NCI-H82 treated with DMSO at 0.1 percent for 48 hours (cell line): ENCODE data around the gene KLF14.
A peak's percentile ranks its signal among the peaks of the same experiment; 100 is the strongest.
"Not testable (repeated sequence)": the region's sequence is repeated elsewhere in the genome, so short reads cannot be mapped to it uniquely, and the experiment has no call there.

Experiments used
- DNase-seq: peaks from one replicate; lab custom pipeline; 2025; ENCODE audit not compliant: unreplicated experiment; lab: John Stamatoyannopoulos, UW

Gene KLF14

GRCh38 chr7:130733931-130734814, at the start of gene KLF14:
KLF14 (minus strand) TSS chr7:130734207; CDS start chr7:130734033, 174 bp downstream.
- no peak for DNase-seq

DNA sequence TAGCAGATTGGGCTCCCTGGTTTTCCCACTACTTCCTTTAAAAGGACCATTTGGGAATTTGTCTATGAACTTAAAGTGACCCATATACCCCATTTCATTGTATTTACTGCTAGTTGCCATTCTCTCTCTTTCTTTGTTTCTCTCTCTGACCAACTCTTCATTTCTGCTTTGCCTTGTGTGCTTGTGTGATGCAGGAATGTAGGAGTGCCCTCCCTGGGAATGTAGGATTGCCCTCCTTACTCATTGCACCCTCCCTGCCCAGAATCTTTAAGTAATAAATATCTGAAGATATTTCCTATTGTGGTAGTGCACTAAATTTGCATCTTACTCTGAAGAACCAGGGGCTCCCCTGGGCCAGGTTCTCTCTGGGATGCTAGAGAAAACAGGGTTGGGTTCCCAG, 47.3 kb upstream of the KLF14 start:
- no peak for DNase-seq

DNA sequence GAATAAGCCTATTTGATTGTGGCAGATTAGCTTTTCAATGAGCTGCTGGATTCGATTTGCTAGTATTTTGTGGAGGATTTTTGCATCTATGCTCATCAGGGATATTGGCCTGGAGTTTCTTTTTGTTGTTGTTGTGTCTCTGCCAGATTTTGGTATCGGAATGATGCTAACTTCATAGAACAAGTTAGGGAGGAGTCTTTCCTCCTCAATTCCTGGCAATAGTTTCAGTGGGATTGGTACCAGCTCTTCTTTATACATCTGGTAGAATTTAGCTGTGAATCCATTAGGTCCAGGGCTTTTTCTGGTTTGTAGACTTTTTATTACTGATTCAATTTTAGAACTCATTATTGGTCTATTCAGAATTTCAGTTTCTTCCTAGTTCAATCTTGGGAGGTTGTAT, 43.4 kb upstream of the KLF14 start:
- no peak for DNase-seq

DNA sequence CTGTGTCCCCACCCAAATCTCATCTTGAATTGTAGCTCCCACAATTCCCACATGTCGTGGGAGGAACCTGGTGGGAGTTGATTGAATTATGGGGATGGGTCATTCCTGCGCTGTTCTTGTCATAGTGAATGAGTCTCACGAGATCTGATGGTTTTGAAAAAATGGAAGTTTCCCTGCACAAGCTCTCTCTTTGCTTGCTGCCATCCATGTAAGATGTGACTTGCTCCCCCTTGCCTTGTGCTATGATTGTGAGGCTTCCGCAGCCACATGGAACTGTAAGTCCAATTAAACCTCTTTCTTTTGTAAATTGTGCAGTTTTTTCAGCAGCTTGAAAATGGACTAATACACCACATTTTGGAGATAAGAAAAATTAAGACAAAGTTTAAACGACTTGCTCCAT, 38.4 kb upstream of the KLF14 start:
- DNase-seq, result not testable (repeated sequence)

- DNase-seq, result no peak
Observed at GRCh38 chr7:130768854-130769253, 34.8 kb upstream of the KLF14 start.

DNA sequence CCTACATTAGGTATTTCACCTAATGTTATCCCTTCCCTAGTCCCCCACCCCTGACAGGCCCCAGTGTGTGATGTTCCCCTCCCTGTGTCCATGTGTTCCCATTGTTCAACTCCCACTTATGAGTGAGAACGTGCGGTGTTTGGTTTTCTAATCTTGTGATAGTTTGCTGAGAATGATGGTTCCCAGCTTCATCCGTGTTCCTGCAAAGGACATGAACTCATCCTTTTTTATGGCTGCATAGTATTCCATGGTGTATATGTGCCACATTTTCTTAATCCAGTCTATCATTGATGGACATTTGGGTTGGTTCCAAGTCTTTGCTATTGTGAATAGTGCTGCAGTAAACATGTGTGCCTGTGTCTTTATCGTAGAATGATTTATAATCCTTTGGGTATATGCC, 30.6 kb upstream of the KLF14 start:
- DNase-seq, result not testable (repeated sequence)

DNA sequence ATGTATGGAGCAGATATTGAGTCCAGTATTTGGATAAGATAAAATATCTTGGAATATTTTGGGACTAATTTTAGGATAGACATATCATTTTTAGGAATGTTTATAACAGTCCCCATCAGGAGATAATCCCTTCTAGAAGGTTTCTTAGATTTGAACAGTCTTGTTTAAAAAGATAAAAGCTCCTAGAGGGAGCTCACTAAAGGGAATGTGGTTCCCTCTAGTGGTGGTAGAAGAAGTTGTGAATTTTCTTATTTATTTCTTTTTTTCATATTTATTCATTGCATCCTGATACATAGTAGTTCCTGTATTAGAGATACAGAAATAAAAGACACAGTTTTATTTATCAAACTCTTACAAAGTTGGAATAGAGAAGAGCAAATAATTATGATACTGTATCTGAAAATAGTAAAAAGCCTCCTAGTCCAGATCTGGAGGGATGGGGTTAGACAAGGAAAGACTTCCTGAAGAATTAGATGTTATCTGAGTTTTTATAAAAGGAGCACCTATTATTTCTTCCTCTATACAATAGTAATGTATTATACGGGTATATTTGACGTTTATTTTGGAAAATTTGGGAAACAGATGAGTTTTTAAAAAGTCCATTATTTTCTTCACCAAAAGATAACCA, 24.5 kb upstream of the KLF14 start:
- DNase-seq, result peak; percentile 19

DNA sequence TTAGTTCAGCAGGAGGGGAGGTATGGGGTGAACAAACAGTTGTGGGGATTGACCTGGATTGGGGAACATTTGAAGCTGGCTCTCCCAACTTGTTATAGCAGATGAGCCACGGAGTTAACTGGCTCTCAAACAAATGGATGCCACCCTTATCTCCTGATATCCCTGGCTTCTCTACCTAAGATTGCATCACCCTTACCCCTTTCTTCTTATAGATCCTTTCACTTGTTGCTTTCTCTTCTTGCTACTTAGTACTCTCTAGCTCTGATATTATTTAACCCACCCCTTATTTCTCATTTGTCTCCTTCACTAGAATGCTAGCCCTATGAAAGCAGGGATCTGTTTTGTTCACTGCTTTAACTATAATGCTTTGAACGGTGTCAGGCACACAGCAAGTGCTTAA, 22.3 kb upstream of the KLF14 start:
- no peak for DNase-seq

- no peak for DNase-seq
Observed at GRCh38 chr7:130752424-130752823, 18.4 kb upstream of the KLF14 start.

- no peak for DNase-seq
Observed at GRCh38 chr7:130750755-130751154, 16.7 kb upstream of the KLF14 start.

DNA sequence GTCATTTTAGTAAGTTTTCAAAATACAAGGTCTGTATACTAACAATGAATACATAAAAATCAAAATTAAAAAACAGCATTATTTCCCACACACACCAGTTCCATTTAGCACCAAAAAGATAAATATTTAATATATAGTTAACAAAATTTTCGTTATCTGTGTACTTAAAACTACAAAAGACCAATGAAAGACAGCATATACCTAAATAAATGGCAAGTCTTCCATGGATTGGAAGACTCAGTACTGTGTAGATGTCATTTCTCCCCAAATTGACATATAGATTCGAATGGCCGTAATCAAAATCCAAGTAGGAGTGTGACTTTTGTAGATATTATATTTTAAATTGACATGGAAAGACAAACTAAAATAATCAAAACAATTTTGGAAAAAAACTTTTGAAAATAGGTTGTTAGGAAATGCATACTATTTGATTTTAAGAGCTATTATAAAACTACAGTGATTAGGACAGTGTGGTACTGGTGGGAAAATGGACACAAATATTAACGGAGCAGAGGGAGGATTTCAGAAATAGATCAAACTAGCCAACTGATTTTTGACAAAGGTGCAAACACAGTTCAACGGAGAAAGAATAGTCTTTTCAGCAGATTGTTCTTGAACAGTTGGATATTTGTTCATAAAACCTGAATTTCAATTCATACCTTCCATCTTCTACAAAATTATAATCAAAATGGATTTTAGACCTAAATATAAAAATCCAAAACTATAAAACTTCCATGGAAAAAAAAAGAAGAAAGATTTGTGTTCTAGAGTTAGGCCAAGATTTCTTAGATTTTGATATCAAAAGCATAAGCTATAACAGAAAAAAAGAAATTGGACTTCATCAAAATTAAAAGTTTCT, 14.8 kb upstream of the KLF14 start:
- DNase-seq, result no peak

GRCh38 chr7:130741331-130741995, 7.5 kb upstream of the KLF14 start:
- peak; percentile 41 for DNase-seq

DNA sequence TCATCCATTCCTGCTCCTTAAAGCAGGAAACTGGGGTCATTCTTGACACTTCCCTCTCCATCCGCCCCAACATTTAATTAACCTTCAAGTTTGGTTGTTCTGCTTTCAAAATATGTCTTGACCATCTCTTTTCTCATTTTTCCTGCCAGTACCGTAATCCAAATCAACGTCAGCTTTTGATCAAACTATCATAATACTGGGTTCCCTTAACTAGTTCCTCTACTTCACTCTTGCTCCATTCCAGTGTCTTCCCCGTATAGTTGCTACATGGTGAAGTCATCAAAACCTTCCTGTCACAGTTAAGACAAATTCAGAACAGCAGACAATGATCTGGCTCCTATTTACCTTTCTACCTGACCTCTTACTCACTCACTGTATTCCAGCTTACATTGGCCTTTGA, 6.6 kb upstream of the KLF14 start:
- DNase-seq, result no peak

DNA sequence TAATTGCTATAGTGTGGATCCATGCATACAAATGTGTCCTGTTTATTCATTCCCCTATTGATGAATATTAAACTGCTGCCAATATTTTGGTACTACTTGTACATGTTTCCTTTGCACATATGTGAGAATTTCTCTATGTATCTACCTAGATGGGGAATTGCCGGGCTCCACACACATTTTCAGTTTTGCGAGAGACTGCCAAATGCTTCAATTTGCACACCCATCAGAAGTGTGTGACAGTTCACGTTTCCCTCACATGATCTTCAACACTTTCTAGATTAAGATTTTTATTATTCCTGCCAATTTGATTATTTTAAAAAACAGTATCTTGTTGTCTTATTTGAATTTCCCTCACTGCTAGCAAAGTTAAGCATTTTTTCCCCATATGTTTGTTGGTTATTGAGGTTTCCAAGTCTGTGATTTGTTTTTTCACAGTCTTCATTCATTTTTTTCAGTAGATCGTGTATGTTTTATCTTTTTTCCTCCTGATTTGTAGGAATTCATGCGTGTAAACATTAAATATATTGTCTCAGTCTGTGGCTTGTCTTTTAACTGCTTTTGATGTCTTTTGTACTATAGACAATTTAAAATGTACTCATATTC, 2.4 kb upstream of the KLF14 start:
- no peak for DNase-seq

DNA sequence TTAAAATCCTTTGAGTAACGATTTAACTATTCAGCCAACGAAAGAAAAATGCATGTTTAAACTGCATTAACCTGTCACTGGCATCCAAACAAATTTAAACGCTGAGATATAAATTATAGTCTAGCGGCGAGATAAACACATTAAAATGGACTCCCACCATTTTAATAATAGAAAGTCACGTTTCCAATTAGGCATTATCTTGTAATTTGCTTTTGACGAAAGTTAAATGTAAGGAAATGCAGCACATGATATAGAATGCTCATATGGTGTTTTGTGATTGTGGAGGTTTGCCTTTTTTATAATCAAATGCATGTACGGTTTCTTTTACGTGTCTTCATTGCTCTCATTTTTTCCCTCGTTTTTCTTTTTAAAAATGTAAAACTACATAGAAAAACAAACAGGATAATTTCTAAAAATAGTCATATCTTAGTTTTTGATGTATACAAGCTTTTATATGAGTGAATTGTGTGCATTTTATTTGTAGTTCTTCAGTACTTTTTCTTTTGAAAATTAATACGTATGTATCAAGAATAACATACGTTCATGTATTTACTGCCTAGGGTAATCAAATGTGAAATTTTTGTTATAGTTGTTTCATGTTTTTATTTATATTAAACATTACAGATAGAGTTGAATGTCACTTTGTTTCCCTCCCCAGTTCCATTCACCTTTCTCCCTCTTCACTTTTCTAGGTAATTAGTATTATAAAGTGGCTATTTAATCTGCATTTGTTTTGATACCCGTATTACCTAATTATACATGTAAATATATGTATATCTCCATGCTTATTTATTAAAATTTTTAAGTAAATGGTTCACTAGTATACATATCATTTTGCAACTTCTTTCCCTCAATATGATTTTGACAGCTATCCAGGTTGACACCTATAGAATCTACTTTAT, 1.1 kb upstream of the KLF14 start:
- no peak for DNase-seq

DNA sequence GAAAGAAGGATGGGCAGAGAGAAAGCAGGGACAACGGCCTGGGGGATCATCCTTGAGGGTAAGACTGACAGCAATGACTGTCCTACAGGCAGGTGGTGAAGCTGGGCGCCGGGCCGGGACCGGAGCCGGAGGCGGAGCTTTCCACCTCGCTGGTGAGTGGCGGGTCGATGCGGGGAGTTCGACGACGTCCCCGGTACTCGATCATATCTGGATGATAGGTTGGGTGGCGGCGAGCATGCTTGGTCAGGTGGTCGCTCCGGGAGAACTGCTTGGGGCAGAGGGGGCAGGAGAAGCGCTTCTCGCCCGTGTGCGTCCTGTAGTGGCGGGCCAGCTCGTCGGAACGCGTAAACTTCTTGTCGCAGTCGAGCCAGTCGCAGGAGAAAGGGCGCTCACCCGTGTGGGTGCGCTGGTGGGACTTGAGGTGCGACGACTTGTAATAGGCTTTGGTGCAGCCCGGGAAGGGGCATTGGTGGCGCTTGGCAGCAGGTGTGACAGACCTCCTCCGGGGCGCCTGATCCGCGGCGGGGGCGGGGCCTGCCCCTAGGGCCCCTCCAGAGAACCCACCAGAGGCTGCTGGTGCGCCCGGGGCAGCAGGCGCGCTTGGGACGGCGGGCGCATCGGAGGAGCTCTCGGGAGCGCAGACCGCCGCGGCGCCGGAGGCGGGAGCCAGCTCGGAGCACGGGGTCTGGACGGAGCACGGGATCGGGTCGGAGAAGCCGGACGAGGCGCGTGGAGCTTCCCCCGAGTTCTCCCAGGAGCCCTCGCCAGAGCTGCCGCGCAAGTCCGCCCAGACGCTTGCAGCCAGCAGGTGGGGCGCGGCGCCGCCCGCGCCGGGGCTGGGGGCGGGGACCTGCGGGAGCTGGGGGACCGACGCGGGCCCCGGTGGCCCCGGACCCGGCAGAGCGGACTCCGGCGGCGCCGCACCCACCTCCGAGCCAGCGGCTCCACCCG, 752 bp downstream of the KLF14 start:
- no peak for DNase-seq

- DNase-seq, result no peak
Observed at GRCh38 chr7:130723784-130724183, 10.2 kb downstream of the KLF14 start.

GRCh38 chr7:130721486-130722277, 12.3 kb downstream of the KLF14 start:
- no peak for DNase-seq
